Cortex of kidney (tissue), 1 donor: ENCODE measurements around the gene ZSWIM9.
"Not testable (repeated sequence)": the region's sequence is repeated elsewhere in the genome, so short reads cannot be mapped to it uniquely, and the experiment has no call there.

ENCODE experiments used
- DNase-seq: peaks from one replicate; lab custom pipeline; 2025; lab: John Stamatoyannopoulos, UW

The ZSWIM9 gene

GRCh38 chr19:48218997-48219396, 48.5 kb downstream of the ZSWIM9 start:
- DNase-seq: no peak

GRCh38 chr19:48220784-48221183, 50.3 kb downstream of the ZSWIM9 start:
- not testable (repeated sequence) for DNase-seq

DNA sequence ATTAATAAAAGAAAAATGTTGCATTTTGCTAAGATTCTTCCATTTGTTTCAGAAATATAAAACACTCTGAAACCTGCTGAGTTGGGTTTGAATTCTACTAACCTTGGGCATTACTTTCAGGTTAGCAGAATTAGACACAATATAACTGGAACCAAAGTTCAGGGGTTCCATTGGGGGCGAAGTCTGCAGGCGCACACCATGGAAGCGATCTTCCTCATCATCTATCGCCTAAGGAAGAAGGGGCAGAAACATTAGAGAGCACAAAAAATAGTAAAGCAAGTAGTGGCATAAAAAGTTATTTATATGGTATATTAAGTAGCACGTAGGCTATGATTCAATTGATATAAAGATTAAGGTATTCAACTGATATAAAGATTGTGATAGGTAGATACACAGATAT, 51.1 kb downstream of the ZSWIM9 start:
- DNase-seq: no peak

DNA sequence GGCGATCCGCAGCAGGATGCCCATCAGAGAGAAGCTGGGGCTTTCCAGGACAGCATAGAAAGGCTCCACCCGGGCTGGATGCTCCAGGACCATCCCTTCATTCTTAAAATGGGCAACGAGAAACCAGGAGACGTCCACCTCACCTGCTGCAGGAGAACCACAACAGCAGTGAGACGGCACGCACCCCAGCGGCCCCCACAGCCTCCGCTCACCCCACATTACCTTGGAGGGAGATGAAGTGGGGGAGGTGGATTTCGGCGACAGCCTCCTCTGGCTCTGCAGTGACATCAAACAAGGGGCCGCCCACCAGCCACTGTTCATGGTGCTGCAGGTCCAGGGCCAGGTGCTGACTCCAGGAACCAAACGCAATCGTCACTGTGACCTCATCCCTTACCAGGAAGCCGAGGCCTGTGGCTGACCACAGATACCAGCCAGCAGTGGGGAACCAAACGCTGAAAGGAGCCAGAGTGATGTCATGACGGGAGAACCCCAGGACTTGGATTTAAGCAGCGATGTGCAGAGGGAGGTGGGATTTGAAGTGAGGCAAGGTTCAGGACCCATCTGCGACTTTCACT, 60.2 kb downstream of the ZSWIM9 start:
- no peak for DNase-seq

- no peak for DNase-seq
Observed at GRCh38 chr19:48237057-48237456, 66.6 kb downstream of the ZSWIM9 start.

GRCh38 chr19:48239120-48239519, 68.6 kb downstream of the ZSWIM9 start:
- no peak for DNase-seq

DNA sequence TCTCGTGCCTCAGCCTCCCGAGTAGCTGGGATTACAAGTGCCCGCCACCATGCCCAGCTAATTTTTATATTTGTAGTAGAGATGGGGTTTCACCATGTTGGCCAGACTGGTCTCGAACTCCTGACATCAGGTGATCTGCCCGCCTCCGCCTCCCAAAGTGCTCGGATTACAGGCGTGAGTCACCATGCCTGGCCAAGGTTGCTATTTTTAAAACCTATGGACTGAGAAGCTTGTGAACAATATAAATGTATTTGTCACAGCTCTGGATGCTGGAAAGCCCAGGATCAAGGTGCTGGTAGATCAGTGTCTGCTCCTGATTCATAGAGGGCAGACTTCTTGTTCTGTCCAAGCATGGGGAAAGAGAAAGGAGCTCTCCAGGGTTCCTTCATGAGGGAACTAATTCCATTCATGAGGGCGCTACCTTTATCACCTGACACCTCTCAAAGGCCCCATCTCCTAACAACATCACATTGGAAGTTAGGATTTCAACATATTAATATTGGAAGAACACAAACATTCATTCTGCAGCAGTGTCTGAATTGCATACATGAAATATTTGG, 69.2 kb downstream of the ZSWIM9 start:
- DNase-seq: no peak

GRCh38 chr19:48241771-48242170, 71.3 kb downstream of the ZSWIM9 start:
- DNase-seq: not testable (repeated sequence)

GRCh38 chr19:48244281-48244680, 73.8 kb downstream of the ZSWIM9 start:
- DNase-seq: no peak

- no peak for DNase-seq
Observed at GRCh38 chr19:48246101-48246500, 75.6 kb downstream of the ZSWIM9 start.

DNA sequence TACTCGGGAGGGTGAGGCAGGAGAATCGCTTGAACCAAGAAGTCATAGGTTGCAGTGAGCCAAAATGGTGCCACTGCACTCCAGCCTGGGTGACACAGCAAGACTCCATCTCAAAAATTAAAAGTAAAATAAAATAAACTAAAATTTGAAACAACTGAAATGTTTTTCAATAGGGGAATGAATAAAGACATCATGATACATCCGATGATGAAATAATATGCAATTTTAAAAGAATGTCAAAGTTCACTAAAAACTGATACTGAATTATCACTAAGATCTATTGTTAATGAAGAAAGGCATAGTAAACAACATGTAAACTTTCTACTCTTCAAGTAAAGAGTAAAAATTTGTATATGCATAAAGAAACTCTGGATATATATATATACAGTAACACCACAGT, 76.7 kb downstream of the ZSWIM9 start:
- DNase-seq: no peak
